ENCODE results near the gene ATP6V1A. TPM values are rescaled to one million over a fixed set of nuclear protein-coding genes. Genes with fewer than 3 reads are reported as not detected.

The ATP6V1A gene
- total RNA-seq, 1 donor from 2014 or later: 52.6 TPM

DNA sequence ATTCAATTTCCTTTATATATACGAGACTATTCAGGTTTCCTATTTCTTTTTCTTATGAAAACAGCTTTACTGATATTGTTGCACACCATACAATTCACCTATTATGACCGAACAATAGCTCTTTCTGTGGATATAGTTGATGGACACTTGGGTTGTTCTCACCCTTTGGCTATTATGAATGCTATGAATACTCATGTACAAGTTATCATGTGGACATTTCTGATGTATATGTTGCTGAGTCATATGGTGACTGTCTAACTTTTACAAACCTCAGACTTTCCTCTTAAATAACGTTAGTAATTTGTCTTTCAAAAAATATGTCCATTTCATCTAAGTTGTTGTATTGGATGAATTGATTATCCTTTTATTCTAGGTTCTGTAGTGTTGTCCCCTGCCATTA is 34.7 kb upstream of the ATP6V1A start:
- Mint-ChIP-seq H3K27ac (no peak overlapping the region), H3K27me3 (ENCODE audit: low read depth) (no peaks in the 10 kb centered on the region), H3K36me3 (peaks cover 6% of the 10 kb centered on the region), H3K9me3 (peaks cover 4% of the 10 kb centered on the region), H3K4me1 (no peaks in the 10 kb centered on the region), H3K4me3 (no peak overlapping the region)
- DNase-seq (ENCODE audit: low spot score in 2 of 2, unreplicated experiment in 2 of 2): no peak
- TF ChIP-seq, protein P1, sequence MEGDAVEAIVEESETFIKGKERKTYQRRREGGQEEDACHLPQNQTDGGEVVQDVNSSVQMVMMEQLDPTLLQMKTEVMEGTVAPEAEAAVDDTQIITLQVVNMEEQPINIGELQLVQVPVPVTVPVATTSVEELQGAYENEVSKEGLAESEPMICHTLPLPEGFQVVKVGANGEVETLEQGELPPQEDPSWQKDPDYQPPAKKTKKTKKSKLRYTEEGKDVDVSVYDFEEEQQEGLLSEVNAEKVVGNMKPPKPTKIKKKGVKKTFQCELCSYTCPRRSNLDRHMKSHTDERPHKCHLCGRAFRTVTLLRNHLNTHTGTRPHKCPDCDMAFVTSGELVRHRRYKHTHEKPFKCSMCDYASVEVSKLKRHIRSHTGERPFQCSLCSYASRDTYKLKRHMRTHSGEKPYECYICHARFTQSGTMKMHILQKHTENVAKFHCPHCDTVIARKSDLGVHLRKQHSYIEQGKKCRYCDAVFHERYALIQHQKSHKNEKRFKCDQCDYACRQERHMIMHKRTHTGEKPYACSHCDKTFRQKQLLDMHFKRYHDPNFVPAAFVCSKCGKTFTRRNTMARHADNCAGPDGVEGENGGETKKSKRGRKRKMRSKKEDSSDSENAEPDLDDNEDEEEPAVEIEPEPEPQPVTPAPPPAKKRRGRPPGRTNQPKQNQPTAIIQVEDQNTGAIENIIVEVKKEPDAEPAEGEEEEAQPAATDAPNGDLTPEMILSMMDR (IDR thresholded peaks at IDR 0.05; ENCODE audit: unreplicated experiment): no peak

DNA sequence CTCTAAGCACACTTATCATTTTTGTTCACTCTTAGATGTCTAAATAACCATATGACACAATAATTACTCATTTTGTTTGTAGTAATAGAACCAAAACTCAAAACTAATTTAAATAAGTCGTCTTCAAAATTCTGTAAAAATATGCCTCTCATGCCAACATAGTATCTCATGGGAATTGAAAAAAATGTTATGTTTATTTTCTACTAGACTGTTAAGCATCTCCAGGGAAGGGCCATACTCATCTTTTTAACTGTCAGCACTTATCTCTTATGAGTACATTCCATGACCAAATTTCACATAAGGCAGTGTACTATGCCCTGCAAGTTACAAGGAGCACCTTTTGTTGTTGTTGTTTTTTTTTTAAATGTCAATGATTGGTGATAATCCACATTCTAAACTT is 32.1 kb upstream of the ATP6V1A start:
- Mint-ChIP-seq H3K36me3 (peaks cover 9% of the 10 kb centered on the region), H3K9me3 (no peaks in the 10 kb centered on the region), H3K4me3 (no peak overlapping the region), H3K4me1 (peaks cover 10% of the 10 kb centered on the region), H3K27me3 (ENCODE audit: low read depth) (no peaks in the 10 kb centered on the region), H3K27ac (no peak overlapping the region)
- no peak for DNase-seq (ENCODE audit: low spot score in 2 of 2, unreplicated experiment in 2 of 2)
- TF ChIP-seq, protein P1 (IDR thresholded peaks at IDR 0.05; ENCODE audit: unreplicated experiment): no peak

DNA sequence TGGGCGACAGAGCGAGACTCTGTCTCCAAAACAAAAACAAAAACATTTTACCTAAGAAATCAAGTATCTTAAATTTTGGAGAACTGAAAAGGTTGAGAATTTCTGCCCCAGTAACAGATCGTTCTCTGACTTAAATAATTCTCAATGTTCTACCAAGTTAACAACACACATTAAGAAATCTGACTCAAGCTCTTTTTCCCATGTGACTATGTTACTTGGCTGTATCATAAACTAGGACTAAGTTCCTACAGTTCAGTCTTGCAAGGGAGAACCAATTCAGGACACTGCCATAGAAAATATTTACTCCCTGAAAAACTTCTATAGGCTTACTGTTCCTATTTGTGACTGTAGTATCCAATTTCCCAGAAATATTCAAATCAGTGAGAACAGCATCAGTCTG is 29.5 kb upstream of the ATP6V1A start:
- DNase-seq (ENCODE audit: low spot score in 2 of 2, unreplicated experiment in 2 of 2): no peak
- no peak overlapping the region for H3K4me3 Mint-ChIP-seq
- peaks cover 24% of the 10 kb centered on the region for H3K36me3 Mint-ChIP-seq
- H3K27me3 Mint-ChIP-seq (ENCODE audit: low read depth): no peaks in the 10 kb centered on the region
- H3K9me3 Mint-ChIP-seq: no peaks in the 10 kb centered on the region
- TF ChIP-seq, protein P1 (IDR thresholded peaks at IDR 0.05; ENCODE audit: unreplicated experiment): no peak
- H3K4me1 Mint-ChIP-seq: peaks cover 26% of the 10 kb centered on the region
- no peak overlapping the region for H3K27ac Mint-ChIP-seq

DNA sequence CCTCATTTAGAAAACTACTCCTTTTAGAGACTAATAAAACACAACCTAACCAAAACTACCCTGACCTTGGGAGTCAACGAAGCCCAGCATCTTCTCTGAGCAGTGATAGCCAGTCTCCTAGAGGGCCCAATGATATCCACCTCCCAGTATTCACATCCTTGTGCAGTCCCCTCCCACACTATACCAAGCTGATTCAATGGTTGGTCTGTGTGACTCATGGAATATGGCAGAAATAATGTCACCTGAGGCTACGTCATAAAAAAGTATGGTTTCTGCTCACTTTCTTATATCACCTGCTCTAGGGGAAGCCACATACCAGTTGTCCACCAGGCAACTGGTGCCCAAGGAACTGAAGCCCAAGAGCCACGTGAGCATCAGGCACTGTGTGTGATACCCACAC is 29.0 kb upstream of the ATP6V1A start:
- H3K27me3 Mint-ChIP-seq (ENCODE audit: low read depth): no peaks in the 10 kb centered on the region
- H3K9me3 Mint-ChIP-seq: no peaks in the 10 kb centered on the region
- DNase-seq (ENCODE audit: low spot score in 2 of 2, unreplicated experiment in 2 of 2): no peak
- H3K27ac Mint-ChIP-seq: no peak overlapping the region
- no peak overlapping the region for H3K4me3 Mint-ChIP-seq
- TF ChIP-seq, protein P1 (IDR thresholded peaks at IDR 0.05; ENCODE audit: unreplicated experiment): no peak
- peaks cover 28% of the 10 kb centered on the region for H3K36me3 Mint-ChIP-seq
- peaks cover 26% of the 10 kb centered on the region for H3K4me1 Mint-ChIP-seq

DNA sequence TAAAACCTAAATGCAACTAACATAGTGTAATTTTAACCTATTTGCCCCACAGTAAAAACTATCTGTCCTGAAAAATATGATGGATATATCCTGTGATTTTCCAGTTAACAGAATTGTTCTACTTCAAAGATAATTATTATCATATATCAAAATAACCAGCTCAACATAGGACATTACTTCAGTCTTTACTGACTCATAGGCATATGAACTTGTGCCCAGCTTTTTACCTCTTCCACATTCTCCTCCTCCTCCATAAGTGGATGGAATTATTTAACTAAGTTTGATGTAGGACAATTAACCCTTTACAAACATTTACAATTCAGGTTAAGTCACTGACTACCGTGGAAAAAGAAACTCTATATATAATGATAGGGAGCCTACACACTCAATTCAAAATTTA is 27.5 kb upstream of the ATP6V1A start:
- no peak for DNase-seq (ENCODE audit: low spot score in 2 of 2, unreplicated experiment in 2 of 2)
- H3K9me3 Mint-ChIP-seq: no peaks in the 10 kb centered on the region
- no peak overlapping the region for H3K4me3 Mint-ChIP-seq
- TF ChIP-seq, protein P1 (IDR thresholded peaks at IDR 0.05; ENCODE audit: unreplicated experiment): no peak
- H3K27ac Mint-ChIP-seq: peak overlapping the region; percentile 34
- H3K36me3 Mint-ChIP-seq: peaks cover 31% of the 10 kb centered on the region
- H3K27me3 Mint-ChIP-seq (ENCODE audit: low read depth): no peaks in the 10 kb centered on the region
- H3K4me1 Mint-ChIP-seq: peaks cover 26% of the 10 kb centered on the region

DNA sequence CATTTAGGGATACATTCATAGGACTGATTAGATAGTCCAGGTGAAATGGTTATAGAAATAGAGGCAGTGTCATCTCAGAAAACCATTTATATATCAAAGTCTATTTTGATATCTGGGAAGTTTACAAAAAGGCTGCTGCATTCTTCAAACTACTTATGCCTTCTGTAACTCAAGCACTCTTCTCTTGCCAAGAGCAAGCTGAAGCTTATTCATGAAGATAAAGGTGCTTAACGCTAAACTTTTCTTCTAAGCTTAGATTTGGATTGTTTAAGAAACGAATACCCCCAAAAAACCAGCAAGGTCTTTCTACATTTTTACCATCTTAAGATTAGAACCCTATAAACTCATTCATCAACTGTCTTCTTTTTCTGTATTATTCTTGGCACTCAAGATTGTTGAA is 27.1 kb upstream of the ATP6V1A start:
- H3K4me1 Mint-ChIP-seq: peaks cover 26% of the 10 kb centered on the region
- no peak for DNase-seq (ENCODE audit: low spot score in 2 of 2, unreplicated experiment in 2 of 2)
- peak overlapping the region; percentile 15 for H3K27ac Mint-ChIP-seq
- H3K4me3 Mint-ChIP-seq: no peak overlapping the region
- TF ChIP-seq, protein P1 (IDR thresholded peaks at IDR 0.05; ENCODE audit: unreplicated experiment): no peak
- H3K9me3 Mint-ChIP-seq: no peaks in the 10 kb centered on the region
- no peaks in the 10 kb centered on the region for H3K27me3 Mint-ChIP-seq (ENCODE audit: low read depth)
- H3K36me3 Mint-ChIP-seq: peaks cover 32% of the 10 kb centered on the region
